ENCODE measurements around the gene EIF2B4. TPM values are rescaled to one million over a fixed set of nuclear protein-coding genes. Genes with fewer than 3 reads are reported as not detected.

Gene EIF2B4
- polyA plus RNA-seq, 2 of the 4 experiments (the other 2 are of a cell fraction), result 62.8 to 73.5 TPM

DNA sequence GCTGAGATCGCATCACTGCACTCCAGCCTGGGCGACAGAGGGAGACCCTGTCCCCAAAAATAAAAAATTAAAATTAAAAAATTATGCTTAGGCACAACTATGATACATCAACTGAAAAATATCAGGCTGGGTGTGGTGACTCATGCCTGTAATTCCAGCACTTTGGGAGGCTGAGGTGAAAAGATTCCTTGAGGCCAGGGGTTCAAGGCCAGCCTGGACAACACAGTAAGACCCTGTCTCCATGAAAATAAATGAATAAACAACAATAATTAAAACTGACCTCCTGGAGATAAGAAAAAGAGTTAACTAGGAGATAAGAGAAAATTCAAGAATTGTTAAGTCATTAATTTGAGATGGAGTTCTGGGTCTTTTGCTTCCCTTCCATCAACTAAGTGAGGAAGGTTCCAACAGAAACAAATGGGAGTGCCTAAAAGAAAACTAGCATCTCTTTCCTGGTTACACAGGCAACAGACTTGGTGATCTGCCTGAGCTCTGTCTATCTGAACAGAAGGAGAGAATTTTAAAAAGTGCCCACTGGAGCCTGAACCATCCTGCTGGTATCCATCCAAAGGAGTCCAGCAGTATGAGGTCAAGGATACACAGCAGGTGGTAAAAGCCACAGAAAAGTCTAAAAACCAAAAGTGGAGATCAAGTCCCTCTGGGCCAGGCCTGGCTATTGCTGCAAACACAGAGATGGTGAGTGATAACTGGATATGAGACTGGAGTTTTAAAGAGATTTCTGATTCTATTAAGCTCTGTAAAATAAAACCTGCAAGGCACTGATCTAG, 30.4 kb upstream of the EIF2B4 start:
- 0 out of 3 replicates have a peak, but pooled peaks cover 3% of the 10 kb centered on the region for H3K4me1 ChIP-seq
- DNase-seq (ENCODE audit: low read depth in 1 of 2, low spot score in 1 of 2) (no peak), FAIRE-seq (no peak), ATAC-seq (no peak)
- H3K27ac ChIP-seq, result no peak overlapping the region
- 92% methylated on average over 2 of the region's 2 CpGs for WGBS (ENCODE audit: missing lambda C conversion rate)
- no peaks in the 10 kb centered on the region for H3K9me3 ChIP-seq
- ChIA-PET POLR2A (interaction anchor here (1.0 kb wide), 1 partner anchor 9 kb away, joined by 4 read pairs; the partner anchor contains the start of gene PPM1G), CTCF (interaction anchor here (1.5 to 2.4 kb wide), 2 partner anchors 9 to 16 kb away, joined by 4 to 7 read pairs; partner anchors contain the start of gene PPM1G)
- no peak overlapping the region for H3K4me3 ChIP-seq
- TF ChIP-seq FOSL2 (IDR thresholded peaks at IDR 0.05), result no peak
- TF ChIP-seq FOSL2 (CRISPR knock-in tag; IDR thresholded peaks at IDR 0.05), result peak; percentile 32; the same call in 1 of the 2 replicates
- TF ChIP-seq EP300 (IDR thresholded peaks at IDR 0.05), result no peak
- H3K4me2 ChIP-seq, result no peak overlapping the region

DNA sequence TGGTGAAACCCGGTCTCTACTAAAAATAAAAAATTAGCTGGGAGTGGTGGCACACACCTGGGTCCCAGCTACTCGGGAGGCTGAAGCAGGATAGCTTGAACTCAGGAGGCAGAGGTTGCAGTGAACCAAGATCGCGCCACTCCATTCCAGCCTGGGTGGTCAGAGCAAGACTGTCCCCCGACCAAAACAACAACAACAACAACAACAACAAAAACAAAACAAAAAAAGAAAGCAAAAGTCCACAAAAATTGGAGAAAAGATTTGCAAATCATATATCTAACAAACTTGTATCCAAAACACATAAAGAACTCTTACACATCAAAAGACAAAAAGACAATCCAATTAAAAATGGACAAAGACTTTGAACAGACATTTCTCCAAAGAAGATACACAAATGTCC, 28.8 kb upstream of the EIF2B4 start:
- TF ChIP-seq JUN (IDR thresholded peaks at IDR 0.05), result no peak
- TF ChIP-seq, protein P1, sequence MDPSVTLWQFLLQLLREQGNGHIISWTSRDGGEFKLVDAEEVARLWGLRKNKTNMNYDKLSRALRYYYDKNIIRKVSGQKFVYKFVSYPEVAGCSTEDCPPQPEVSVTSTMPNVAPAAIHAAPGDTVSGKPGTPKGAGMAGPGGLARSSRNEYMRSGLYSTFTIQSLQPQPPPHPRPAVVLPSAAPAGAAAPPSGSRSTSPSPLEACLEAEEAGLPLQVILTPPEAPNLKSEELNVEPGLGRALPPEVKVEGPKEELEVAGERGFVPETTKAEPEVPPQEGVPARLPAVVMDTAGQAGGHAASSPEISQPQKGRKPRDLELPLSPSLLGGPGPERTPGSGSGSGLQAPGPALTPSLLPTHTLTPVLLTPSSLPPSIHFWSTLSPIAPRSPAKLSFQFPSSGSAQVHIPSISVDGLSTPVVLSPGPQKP (IDR thresholded peaks at IDR 0.05; ENCODE audit: low read depth, low read length), result no peak
- TF ChIP-seq CHD4 (IDR thresholded peaks at IDR 0.05; ENCODE audit: borderline replicate concordance), result no peak
- TF ChIP-seq HOXB13 (CRISPR knock-in tag; IDR thresholded peaks at IDR 0.05; ENCODE audit: low read depth), result no peak
- no peak for TF ChIP-seq CEBPB (IDR thresholded peaks at IDR 0.05)
- TF ChIP-seq, protein P2, sequence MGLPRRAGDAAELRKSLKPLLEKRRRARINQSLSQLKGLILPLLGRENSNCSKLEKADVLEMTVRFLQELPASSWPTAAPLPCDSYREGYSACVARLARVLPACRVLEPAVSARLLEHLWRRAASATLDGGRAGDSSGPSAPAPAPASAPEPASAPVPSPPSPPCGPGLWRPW (IDR thresholded peaks at IDR 0.05), result no peak
- TF ChIP-seq NPAS2 (CRISPR knock-in tag; IDR thresholded peaks at IDR 0.05; ENCODE audit: borderline replicate concordance), result no peak
- no peak for TF ChIP-seq ZC3H11A (IDR thresholded peaks at IDR 0.05)
- TF ChIP-seq ZFP36 (IDR thresholded peaks at IDR 0.05; ENCODE audit: borderline replicate concordance, partially characterized antibody), result no peak
- TF ChIP-seq, protein P3, sequence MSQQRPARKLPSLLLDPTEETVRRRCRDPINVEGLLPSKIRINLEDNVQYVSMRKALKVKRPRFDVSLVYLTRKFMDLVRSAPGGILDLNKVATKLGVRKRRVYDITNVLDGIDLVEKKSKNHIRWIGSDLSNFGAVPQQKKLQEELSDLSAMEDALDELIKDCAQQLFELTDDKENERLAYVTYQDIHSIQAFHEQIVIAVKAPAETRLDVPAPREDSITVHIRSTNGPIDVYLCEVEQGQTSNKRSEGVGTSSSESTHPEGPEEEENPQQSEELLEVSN (IDR thresholded peaks at IDR 0.05; ENCODE audit: borderline replicate concordance, low read depth), result no peak
- no peak for TF ChIP-seq KDM1A (IDR thresholded peaks at IDR 0.05; ENCODE audit: low read depth)
- TF ChIP-seq, protein P4, sequence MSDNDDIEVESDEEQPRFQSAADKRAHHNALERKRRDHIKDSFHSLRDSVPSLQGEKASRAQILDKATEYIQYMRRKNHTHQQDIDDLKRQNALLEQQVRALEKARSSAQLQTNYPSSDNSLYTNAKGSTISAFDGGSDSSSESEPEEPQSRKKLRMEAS (IDR thresholded peaks at IDR 0.05), result no peak
- no peak for TF ChIP-seq RNF2 (IDR thresholded peaks at IDR 0.05; ENCODE audit: borderline replicate concordance, low read depth)
- TF ChIP-seq, protein P5, sequence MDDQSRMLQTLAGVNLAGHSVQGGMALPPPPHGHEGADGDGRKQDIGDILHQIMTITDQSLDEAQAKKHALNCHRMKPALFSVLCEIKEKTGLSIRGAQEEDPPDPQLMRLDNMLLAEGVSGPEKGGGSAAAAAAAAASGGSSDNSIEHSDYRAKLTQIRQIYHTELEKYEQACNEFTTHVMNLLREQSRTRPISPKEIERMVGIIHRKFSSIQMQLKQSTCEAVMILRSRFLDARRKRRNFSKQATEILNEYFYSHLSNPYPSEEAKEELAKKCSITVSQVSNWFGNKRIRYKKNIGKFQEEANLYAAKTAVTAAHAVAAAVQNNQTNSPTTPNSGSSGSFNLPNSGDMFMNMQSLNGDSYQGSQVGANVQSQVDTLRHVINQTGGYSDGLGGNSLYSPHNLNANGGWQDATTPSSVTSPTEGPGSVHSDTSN (IDR thresholded peaks at IDR 0.05), result no peak
- TF ChIP-seq, protein P6, sequence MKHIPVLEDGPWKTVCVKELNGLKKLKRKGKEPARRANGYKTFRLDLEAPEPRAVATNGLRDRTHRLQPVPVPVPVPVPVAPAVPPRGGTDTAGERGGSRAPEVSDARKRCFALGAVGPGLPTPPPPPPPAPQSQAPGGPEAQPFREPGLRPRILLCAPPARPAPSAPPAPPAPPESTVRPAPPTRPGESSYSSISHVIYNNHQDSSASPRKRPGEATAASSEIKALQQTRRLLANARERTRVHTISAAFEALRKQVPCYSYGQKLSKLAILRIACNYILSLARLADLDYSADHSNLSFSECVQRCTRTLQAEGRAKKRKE (CRISPR knock-in tag; IDR thresholded peaks at IDR 0.05; ENCODE audit: low read depth), result no peak
- TF ChIP-seq SMC3 (IDR thresholded peaks at IDR 0.05), result no peak
- 0 out of 3 replicates have a peak, but pooled peaks cover 3% of the 10 kb centered on the region for H3K4me1 ChIP-seq
- ChIA-PET CTCF (interaction anchor here (2.3 kb wide), 1 partner anchor 9 kb away, joined by 15 read pairs; the partner anchor contains the start of gene PPM1G), POLR2A (interaction anchor here (1.1 kb wide), 1 partner anchor 29 kb away, joined by 3 read pairs; the partner anchor contains the start of gene NRBP1)
- no peaks in the 10 kb centered on the region for H3K9me3 ChIP-seq
- ATAC-seq (no peak), DNase-seq (ENCODE audit: low read depth in 1 of 2, low spot score in 1 of 2) (no peak), FAIRE-seq (no peak)
- WGBS (ENCODE audit: missing lambda C conversion rate), result 93% methylated on average over 5 of the region's 5 CpGs
- H3K4me3 ChIP-seq, result no peak overlapping the region
- no peak overlapping the region for H3K4me2 ChIP-seq
- H3K27ac ChIP-seq, result no peak overlapping the region

Measured in A549 (cell line).